Measurements from ENCODE around the gene PIAS4. TPM values are rescaled to one million over a fixed set of nuclear protein-coding genes. Genes with fewer than 3 reads are reported as not detected.

PIAS4 gene
- total and polyA plus RNA-seq, 2 of the 13 experiments (the other 11 are each of a cell fraction or from before 2014, with no cell fraction given): 9.0 to 20.1 TPM

- TF ChIP-seq RBM39 (IDR thresholded peaks at IDR 0.05; ENCODE audit: low read depth, low read length, poor library complexity, severe bottlenecking): no peak
- no peak for TF ChIP-seq KIAA2018 (CRISPR knock-in tag; IDR thresholded peaks at IDR 0.05; ENCODE audit: borderline replicate concordance)
- no peak for TF ChIP-seq ZNF709 (CRISPR knock-in tag; IDR thresholded peaks at IDR 0.05)
- no peak for TF ChIP-seq ZUFSP (CRISPR knock-in tag; IDR thresholded peaks at IDR 0.05; ENCODE audit: borderline replicate concordance)
- TF ChIP-seq SALL2 (CRISPR knock-in tag; IDR thresholded peaks at IDR 0.05): peak; percentile 32; the same call in 1 of the 2 replicates
- no peak for TF ChIP-seq ZNF557 (CRISPR knock-in tag; IDR thresholded peaks at IDR 0.05)
- TF ChIP-seq TSC22D2 (CRISPR knock-in tag; IDR thresholded peaks at IDR 0.05; ENCODE audit: borderline replicate concordance): no peak
- TF ChIP-seq CEBPG (CRISPR knock-in tag; IDR thresholded peaks at IDR 0.05): no peak
- 0 out of 2 replicates have a peak, but pooled peaks have one; percentile 25 for TF ChIP-seq ZNF562 (CRISPR knock-in tag; IDR thresholded peaks at IDR 0.05; ENCODE audit: borderline replicate concordance)
- no peak for TF ChIP-seq ZNF7 (CRISPR knock-in tag; IDR thresholded peaks at IDR 0.05)
- TF ChIP-seq REST (IDR thresholded peaks at IDR 0.05; ENCODE audit: borderline replicate concordance in 1 of 2, low read depth in 1 of 2, low read length in 2 of 2): no peak
- TF ChIP-seq ZBTB2 (CRISPR knock-in tag; IDR thresholded peaks at IDR 0.05; ENCODE audit: low read depth): no peak
- TF ChIP-seq ZNF550 (CRISPR knock-in tag; IDR thresholded peaks at IDR 0.05; ENCODE audit: borderline replicate concordance): no peak
These were observed 58.7 kb downstream of the PIAS4 start (continued) for GRCh38 chr19:4066176-4066606.

Data from HepG2 (cell line).